Rectal smooth muscle tissue (tissue), 1 donor: ENCODE results near the gene ZNF808.
A peak's percentile ranks its signal among the peaks of the same experiment; 100 is the strongest.
"Not testable (repeated sequence)": the region's sequence is repeated elsewhere in the genome, so short reads cannot be mapped to it uniquely, and the experiment has no call there.

ENCODE experiments used
- H3K27ac ChIP-seq: one replicate; pipeline ENCODE4 v1.7.0; 2013; ENCODE audit warnings: low read depth, low read length, inconsistent platforms
- H3K27me3 ChIP-seq: one replicate; pipeline ENCODE4 v1.7.0; 2013; ENCODE audit warnings: low read length; ENCODE audit not compliant: control insufficient read depth, insufficient read depth
- H3K36me3 ChIP-seq: one replicate; pipeline ENCODE4 v1.7.0; 2013; ENCODE audit warnings: low read length; ENCODE audit not compliant: control insufficient read depth, insufficient read depth
- H3K4me1 ChIP-seq: one replicate; pipeline ENCODE4 v1.7.0; 2013; ENCODE audit warnings: low read length; ENCODE audit not compliant: control insufficient read depth, insufficient read depth
- H3K4me3 ChIP-seq: one replicate; pipeline ENCODE4 v1.7.0; 2013; ENCODE audit warnings: low read length
- H3K9ac ChIP-seq: one replicate; pipeline ENCODE4 v1.7.0; 2013; ENCODE audit warnings: low read length

Gene ZNF808

DNA sequence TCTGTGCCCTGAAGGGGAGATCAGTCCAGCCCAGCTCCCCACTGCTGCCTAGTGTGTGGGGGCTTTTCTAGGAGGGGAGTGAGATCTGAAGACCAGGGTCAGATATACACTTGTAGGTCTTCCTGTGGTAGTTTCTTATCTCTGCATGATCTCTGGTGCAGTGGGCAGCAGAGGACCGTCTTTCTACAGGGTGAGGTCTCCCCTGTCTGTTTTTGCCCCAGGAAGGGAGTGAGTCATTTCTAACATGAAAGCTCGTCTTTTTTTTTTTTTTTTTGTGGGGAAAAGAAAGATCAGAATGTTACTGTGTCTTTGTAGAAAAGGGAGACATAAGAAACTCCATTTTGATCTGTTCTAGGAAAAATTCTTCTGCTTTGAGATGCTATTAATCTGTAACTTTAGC lies 8.8 kb upstream of the ZNF808 start:
- no peaks in the 10 kb centered on the region for H3K36me3 ChIP-seq
- no peak overlapping the region for H3K9ac ChIP-seq
- H3K27me3 ChIP-seq = no peaks in the 10 kb centered on the region
- no peak overlapping the region for H3K27ac ChIP-seq
- no peak overlapping the region for H3K4me3 ChIP-seq
- no peaks in the 10 kb centered on the region for H3K4me1 ChIP-seq

DNA sequence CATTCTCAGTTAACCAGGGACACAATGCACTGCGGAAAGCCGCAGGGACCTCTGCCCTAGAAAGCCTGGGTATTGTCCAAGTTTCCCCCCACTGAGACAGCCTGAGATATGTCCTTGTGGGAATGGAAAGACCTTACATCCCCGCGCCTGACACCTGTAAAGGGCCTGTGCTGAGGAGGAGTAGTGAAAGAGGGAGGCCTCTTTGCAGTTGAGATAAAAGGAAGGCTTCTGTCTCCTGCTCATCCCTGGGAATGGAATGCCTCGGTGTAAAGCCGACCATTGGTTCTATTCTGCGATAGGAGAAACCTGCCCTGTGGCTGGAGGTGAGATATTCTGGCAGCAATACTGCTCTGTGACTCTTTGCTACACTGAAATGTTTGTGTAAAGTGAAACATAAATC lies 8.3 kb upstream of the ZNF808 start:
- H3K9ac ChIP-seq, H3K27ac ChIP-seq, H3K4me1 ChIP-seq, H3K4me3 ChIP-seq, H3K36me3 ChIP-seq, H3K27me3 ChIP-seq: not testable (repeated sequence)

DNA sequence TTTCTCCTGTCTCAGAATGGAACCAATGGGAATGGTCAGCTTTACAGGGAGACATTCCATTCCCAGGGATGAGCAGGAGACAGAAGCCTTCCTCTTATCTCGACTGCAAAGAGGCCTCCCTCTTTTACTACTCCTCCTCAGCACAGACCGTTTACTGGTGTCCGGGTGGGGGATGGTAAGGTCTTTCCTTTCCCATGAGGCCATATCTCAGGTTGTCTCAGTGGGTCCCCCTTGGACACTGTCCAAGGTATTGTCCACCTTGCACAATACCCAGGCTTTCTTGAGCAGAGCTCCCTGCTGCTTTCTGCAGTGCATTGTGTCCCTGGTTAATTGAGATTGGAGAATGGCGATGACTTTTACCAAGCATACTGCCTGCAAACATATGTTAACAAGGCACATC lies 7.5 kb upstream of the ZNF808 start:
- Histone ChIP-seq H3K27ac (no peak overlapping the region), H3K4me1 (no peaks in the 10 kb centered on the region), H3K36me3 (no peaks in the 10 kb centered on the region), H3K9ac (no peak overlapping the region), H3K27me3 (no peaks in the 10 kb centered on the region), H3K4me3 (no peak overlapping the region)

DNA sequence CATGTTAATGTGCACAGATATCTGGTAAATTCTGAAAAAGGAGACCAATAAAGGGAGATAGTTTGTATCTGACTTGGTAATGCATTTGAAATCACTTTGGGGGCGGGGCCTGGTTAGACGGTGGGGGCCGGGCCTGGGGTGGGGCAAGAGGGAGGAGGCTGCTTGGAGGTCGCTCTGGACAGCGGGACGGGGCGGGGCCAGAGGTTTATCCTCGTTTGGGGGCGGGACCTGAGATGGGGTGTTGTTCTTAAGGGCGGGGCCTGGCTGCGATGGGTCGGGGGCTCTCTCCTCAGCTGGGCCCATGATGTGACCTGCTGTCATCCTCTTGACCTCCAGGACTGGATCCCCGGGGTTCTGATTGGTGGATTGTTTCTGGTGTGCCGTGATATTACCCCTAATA lies 4.9 kb upstream of the ZNF808 start:
- Histone ChIP-seq H3K36me3 (no peaks in the 10 kb centered on the region), H3K9ac (no peak overlapping the region), H3K4me1 (no peaks in the 10 kb centered on the region), H3K4me3 (no peak overlapping the region), H3K27me3 (no peaks in the 10 kb centered on the region), H3K27ac (no peak overlapping the region)

DNA sequence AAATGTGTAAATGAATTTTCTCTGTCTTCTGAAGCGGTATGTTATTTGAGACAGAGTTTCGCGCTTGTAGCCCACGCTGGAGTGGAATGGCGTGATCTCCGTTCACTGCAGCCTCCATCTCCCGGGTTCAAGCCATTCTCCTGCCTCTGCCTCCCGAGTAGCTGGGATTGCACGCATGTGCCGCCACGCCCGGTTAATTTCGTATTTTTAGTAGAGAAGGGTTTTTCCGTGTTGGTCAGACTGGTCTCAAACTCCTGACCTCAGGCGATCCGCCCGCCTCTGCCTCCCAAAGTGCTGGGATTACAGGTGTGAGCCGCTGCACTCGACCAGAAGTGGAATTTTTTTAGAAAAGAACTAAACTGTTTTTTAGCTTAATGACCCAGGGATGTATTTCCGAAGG lies 3.4 kb upstream of the ZNF808 start:
- Histone ChIP-seq H3K4me3 (no peak overlapping the region), H3K4me1 (peaks cover 5% of the 10 kb centered on the region), H3K36me3 (no peaks in the 10 kb centered on the region), H3K27me3 (no peaks in the 10 kb centered on the region), H3K27ac (no peak overlapping the region), H3K9ac (no peak overlapping the region)

DNA sequence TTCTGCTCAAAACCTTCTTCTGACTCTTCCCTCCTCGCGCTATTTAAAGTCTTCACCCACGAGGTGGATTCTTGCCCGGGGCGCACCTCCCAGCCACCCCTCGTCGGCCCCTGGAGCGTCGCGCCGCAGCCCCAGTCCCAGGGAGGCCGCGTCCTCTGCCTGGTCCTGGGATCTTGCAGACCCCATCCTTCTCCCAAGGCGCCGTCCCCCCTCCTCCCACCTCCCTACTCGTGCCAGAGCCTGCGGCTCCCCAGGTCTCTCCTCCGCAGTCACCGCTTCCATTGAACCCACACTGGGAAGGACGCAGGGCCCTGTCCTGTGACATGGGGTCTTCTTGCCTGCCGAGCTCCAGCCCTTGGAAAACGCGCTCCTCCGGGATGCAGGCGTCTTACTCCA lies 486 bp downstream of the ZNF808 start:
- Histone ChIP-seq H3K27me3 (no peaks in the 10 kb centered on the region), H3K4me1 (peaks cover 5% of the 10 kb centered on the region), H3K27ac (peak overlapping the region; percentile 86), H3K36me3 (no peaks in the 10 kb centered on the region), H3K9ac (peak overlapping the region; percentile 88), H3K4me3 (peak overlapping the region; percentile 92)

DNA sequence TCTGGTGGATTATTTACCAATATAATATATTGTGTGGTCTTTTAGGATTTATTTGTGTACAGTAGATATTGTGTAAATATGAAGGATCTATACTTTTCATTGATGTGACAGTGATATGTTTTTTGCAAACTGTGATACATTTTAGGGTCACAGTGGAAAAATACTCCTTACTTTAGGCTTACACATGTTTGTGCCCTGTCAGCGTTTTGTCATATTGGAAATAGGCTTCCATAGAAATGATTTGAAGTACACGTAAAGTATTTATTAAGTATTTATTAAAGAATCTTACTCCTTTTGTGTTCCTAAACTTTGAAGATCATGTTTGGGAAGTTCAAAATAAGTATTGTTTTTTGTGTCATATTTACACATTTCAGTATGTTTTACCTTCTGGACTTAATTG lies 5.0 kb downstream of the ZNF808 start:
- Histone ChIP-seq H3K27me3 (no peaks in the 10 kb centered on the region), H3K4me1 (peaks cover 5% of the 10 kb centered on the region), H3K4me3 (no peak overlapping the region), H3K27ac (no peak overlapping the region), H3K9ac (no peak overlapping the region), H3K36me3 (peaks cover 2% of the 10 kb centered on the region)

DNA sequence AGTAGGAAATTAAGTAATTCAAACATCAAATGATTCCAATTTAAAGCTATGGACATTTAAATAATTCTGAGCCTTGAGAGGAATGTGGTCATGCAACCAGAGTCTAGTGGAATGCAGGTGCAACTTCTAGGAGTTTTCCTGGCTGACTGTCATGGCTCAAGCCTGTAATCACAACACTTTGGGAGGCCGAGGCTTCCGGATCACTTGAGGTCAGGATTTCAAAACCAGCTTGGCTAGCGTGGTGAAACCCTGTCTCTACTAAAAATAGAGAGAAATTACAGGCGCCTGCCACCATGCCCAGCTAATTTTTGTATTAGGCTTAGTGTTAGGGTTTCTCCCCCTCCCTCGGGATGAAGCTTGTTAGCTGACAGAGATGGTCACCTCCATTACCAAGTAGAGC lies 6.4 kb downstream of the ZNF808 start:
- H3K4me3 ChIP-seq = no peak overlapping the region
- no peak overlapping the region for H3K9ac ChIP-seq
- H3K36me3 ChIP-seq = peaks cover 2% of the 10 kb centered on the region
- no peaks in the 10 kb centered on the region for H3K27me3 ChIP-seq
- H3K4me1 ChIP-seq = no peaks in the 10 kb centered on the region
- no peak overlapping the region for H3K27ac ChIP-seq

DNA sequence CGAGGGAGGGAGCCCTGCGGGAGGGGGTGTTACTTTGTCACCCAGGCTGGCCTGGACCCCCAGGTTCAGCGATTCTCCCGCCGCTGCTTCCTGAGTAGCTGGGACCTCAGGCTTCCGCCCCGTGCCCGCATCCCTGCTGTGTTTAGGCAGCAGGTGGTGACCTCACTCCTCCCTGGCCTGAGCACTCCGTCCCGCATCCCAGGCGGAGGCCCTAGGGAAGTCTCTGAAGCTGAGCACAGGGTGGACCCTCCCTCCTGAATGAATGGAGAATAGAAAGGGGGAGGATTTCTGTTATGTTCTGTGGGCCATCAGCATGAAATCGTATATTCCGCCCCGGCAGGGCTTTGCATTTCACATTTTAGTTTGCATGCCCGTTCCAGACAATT lies 7.9 kb downstream of the ZNF808 start:
- not testable (repeated sequence) for H3K4me1 ChIP-seq, H3K27ac ChIP-seq, H3K36me3 ChIP-seq, H3K27me3 ChIP-seq, H3K9ac ChIP-seq
- H3K4me3 ChIP-seq = peak overlapping the region; percentile 58

DNA sequence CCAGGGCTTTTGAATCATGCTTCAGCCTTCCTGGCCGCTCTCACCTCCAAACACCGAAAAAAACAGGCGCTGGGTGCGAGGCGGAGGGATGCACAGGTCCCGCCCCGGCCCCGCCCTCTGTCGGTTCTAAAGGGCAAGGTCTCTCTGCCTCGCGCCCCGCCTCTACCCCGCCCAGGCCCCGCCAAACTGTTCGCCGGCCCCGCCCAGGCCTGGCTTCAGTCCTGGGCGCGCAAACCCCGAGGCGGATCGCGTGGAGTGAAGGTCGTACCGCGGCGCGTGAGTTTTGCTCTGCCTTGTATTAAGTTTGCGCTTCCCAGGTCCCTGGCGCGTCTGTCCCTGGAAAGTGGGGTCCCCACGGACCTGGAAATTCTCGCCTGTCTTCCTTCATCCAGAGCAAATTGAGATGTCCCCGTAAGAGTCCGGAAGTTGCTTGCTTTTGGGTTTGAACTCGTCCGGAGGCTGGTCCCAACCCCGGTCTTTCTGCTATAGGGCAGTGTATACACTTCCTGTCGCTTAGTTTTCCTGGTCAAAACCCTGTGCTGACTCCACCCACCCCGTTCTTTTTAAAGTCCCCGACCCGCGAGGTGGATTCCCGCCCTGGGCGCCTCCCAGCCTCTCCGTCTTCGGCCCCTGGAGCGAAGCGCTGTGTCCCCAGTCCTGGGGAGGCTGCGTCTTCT lies 8.4 kb downstream of the ZNF808 start:
- Histone ChIP-seq H3K36me3 (peaks cover 2% of the 10 kb centered on the region), H3K9ac (peak overlapping the region; percentile 45), H3K4me1 (no peaks in the 10 kb centered on the region), H3K27me3 (no peaks in the 10 kb centered on the region), H3K27ac (peak overlapping the region; percentile 68), H3K4me3 (peak overlapping the region; percentile 78)

DNA sequence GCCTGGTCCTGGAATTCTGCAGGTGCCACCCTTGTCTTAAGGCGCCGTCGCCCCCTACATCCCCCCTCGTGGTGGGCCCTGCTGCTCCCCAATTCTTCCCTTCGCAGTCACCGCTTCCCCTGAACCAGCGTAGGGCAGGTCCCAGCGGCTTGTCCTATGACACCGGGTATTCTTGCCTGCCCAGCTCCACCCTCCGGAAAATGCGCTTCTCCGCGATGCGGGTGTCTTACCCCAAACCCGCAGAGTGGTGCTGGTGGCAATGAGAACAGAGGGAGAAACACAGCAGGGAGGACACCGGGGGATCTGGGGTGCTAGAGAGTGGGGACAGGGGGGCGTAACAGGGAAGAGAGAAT lies 9.0 kb downstream of the ZNF808 start:
- peak overlapping the region; percentile 68 for H3K27ac ChIP-seq
- H3K4me1 ChIP-seq = no peaks in the 10 kb centered on the region
- H3K36me3 ChIP-seq = peaks cover 2% of the 10 kb centered on the region
- H3K9ac ChIP-seq = no peak overlapping the region
- H3K27me3 ChIP-seq = no peaks in the 10 kb centered on the region
- peak overlapping the region; percentile 78 for H3K4me3 ChIP-seq

DNA sequence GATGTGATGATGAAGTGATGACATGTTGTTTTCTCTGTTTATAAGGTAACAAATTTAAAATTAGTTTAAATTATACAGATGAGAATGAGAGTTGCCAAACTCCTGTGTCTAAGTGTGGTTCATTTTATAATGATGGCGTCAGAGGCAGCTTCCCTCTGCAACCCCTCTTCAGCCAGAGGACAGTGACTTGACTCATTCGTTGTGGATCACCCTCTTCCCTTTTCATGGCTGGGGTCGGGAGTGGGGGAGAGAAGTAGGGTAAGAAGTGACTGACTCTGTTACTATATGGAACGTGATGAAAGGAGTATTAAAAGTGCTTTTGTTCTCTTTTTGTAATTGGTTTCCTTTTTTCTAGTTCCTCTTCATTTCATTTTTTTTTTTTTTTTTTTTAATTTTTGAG lies 11.3 kb downstream of the ZNF808 start:
- H3K4me1 ChIP-seq = not testable (repeated sequence)

DNA sequence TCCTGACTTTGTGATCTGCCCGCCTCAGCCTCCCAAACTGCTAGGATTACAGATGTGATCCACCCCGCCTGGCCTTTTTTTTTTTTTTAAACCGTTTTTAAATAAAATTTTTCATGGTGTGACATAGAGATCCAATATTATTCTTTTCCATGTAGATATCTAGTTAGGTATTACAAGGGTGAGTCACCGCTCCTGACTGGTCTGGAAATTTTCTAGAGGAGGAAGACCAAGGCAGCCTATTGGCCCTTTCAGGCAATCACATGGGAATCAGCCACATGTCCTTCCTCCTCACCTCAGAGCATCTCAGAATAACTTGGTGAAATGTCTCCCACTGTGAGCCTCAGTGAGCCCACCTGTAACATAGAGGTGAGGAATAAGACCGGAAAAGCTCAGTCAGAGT lies 13.7 kb downstream of the ZNF808 start:
- H3K27ac ChIP-seq, H3K27me3 ChIP-seq, H3K4me3 ChIP-seq, H3K4me1 ChIP-seq, H3K9ac ChIP-seq: not testable (repeated sequence)
- H3K36me3 ChIP-seq = peaks cover 12% of the 10 kb centered on the region

More for the DNA sequence above, 11.3 kb downstream of the ZNF808 start:
- H3K27me3 ChIP-seq, H3K36me3 ChIP-seq, H3K4me3 ChIP-seq, H3K27ac ChIP-seq, H3K9ac ChIP-seq: not testable (repeated sequence)
